WTC11 (cell line): ENCODE measurements around the gene ITGAL.

Experiments used
- CREB1 ChIP-seq: sonication (generic); formaldehyde crosslinking; IDR thresholded peaks from 2 replicates; pipeline ENCODE4 v1.8.0; 2023; ENCODE audit warnings: mild to moderate bottlenecking, missing genetic modification reagents
- CTCF ChIP-seq: fragments of 200-600 bp; IDR thresholded peaks from 2 replicates; pipeline ENCODE4 v1.8.0; 2022; ENCODE audit warnings: antibody characterized with exemption
- ELF4 ChIP-seq: sonication (generic); formaldehyde crosslinking; IDR thresholded peaks from 2 replicates; pipeline ENCODE4 v1.8.1; 2022; ENCODE audit warnings: low read depth, mild to moderate bottlenecking, moderate library complexity, missing genetic modification reagents
- NFE2L1 ChIP-seq: sonication (generic); formaldehyde crosslinking; IDR thresholded peaks from 2 replicates; pipeline ENCODE4 v1.8.1; 2023; ENCODE audit warnings: missing genetic modification reagents
- SP1 ChIP-seq: sonication (generic); formaldehyde crosslinking; conservative IDR thresholded peaks from 2 replicates; pipeline ENCODE4 v1.8.1; 2022; ENCODE audit warnings: missing genetic modification reagents
- ZNF263 ChIP-seq: sonication (generic); formaldehyde crosslinking; IDR thresholded peaks from 2 replicates; pipeline ENCODE4 v1.8.1; 2022; ENCODE audit warnings: low read depth, mild to moderate bottlenecking, moderate library complexity, missing genetic modification reagents
- TF ChIP-seq, protein P1 (sequence below): sonication (generic); formaldehyde crosslinking; IDR thresholded peaks from 2 replicates; pipeline ENCODE4 v1.8.0; 2022; ENCODE audit warnings: mild to moderate bottlenecking, missing genetic modification reagents
- TF ChIP-seq, protein P2 (sequence below): sonication (generic); formaldehyde crosslinking; IDR thresholded peaks from 2 replicates; pipeline ENCODE4 v1.8.1; 2023; ENCODE audit warnings: mild to moderate bottlenecking, missing genetic modification reagents, moderate library complexity

- TF ChIP-seq ELF4 (CRISPR knock-in tag), result no peak
- no peak for TF ChIP-seq CTCF
- TF ChIP-seq SP1 (CRISPR knock-in tag), result no peak
- TF ChIP-seq CREB1 (CRISPR knock-in tag), result no peak
- TF ChIP-seq, protein P1, sequence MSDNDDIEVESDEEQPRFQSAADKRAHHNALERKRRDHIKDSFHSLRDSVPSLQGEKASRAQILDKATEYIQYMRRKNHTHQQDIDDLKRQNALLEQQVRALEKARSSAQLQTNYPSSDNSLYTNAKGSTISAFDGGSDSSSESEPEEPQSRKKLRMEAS (CRISPR knock-in tag), result no peak
- TF ChIP-seq, protein P2, sequence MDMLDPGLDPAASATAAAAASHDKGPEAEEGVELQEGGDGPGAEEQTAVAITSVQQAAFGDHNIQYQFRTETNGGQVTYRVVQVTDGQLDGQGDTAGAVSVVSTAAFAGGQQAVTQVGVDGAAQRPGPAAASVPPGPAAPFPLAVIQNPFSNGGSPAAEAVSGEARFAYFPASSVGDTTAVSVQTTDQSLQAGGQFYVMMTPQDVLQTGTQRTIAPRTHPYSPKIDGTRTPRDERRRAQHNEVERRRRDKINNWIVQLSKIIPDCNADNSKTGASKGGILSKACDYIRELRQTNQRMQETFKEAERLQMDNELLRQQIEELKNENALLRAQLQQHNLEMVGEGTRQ, result no peak
- TF ChIP-seq NFE2L1 (CRISPR knock-in tag), result no peak
- no peak for TF ChIP-seq ZNF263 (CRISPR knock-in tag)
These were observed 73.6 kb downstream of the ITGAL start for GRCh38 chr16:30546115-30546514.
